Neural cell (in vitro differentiated cells): ENCODE results near the gene RNF182. TPM values are rescaled to one million over a fixed set of nuclear protein-coding genes. Genes with fewer than 3 reads are reported as not detected.

ENCODE experiments used
- H2AFZ ChIP-seq: fragments of 200-600, 300-800 bp; sonication (generic), shearing (Covaris generic); 2 replicates; pipeline ENCODE4 v1.6.0; 2014; ENCODE audit warnings: low read depth, mild to moderate bottlenecking, antibody characterized with exemption, low read length, moderate library complexity
- H3F3A ChIP-seq: fragments of 200-600 bp; shearing (Covaris generic); 2 replicates; pipeline ENCODE4 v1.6.1; 2016; ENCODE audit warnings: mild to moderate bottlenecking, moderate library complexity, mixed read lengths, antibody characterized with exemption, low read length; ENCODE audit not compliant: insufficient read depth, poor library complexity, severe bottlenecking
- H3K27ac ChIP-seq: fragments of 200-600, 300-800 bp; sonication (generic), shearing (Covaris generic); 2 replicates; pipeline ENCODE4 v1.5.1; 2014; ENCODE audit warnings: mild to moderate bottlenecking, low read length, moderate library complexity
- H3K27me3 ChIP-seq: fragments of 300-800, 200-600 bp; sonication (generic), shearing (Covaris generic); 2 replicates; pipeline ENCODE4 v1.6.0; 2014; ENCODE audit warnings: mild to moderate bottlenecking, low read depth, low read length, moderate library complexity; ENCODE audit not compliant: insufficient read depth
- H3K36me3 ChIP-seq: fragments of 300-800, 200-600 bp; sonication (generic), shearing (Covaris generic); 2 replicates; pipeline ENCODE4 v1.5.1; 2014; ENCODE audit warnings: mild to moderate bottlenecking, antibody characterized with exemption, low read length, moderate library complexity; ENCODE audit not compliant: insufficient read depth
- H3K4me2 ChIP-seq: fragments of 300-800, 200-600 bp; sonication (generic), shearing (Covaris generic); 2 replicates; pipeline ENCODE4 v1.6.0; 2014; ENCODE audit warnings: mild to moderate bottlenecking, low read length
- H3K4me3 ChIP-seq: fragments of 300-800, 200-600 bp; sonication (generic), shearing (Covaris generic); 2 replicates; pipeline ENCODE4 v1.5.1; 2014; ENCODE audit warnings: mild to moderate bottlenecking, low read length, moderate library complexity
- H3K79me2 ChIP-seq: fragments of 200-600 bp; shearing (Covaris generic); replicated peaks from 2 replicates; pipeline ENCODE4 v1.6.0; 2014; ENCODE audit warnings: mild to moderate bottlenecking, low read length, moderate library complexity; ENCODE audit not compliant: insufficient read depth
- H3K9ac ChIP-seq: fragments of 300-800, 200-600 bp; sonication (generic), shearing (Covaris generic); 2 replicates; pipeline ENCODE4 v1.6.1; 2016; ENCODE audit warnings: mild to moderate bottlenecking, low read length, mixed read lengths
- H3K9me2 ChIP-seq: fragments of 200-600 bp; shearing (Covaris generic); 2 replicates; pipeline ENCODE4 v1.6.1; 2016; ENCODE audit warnings: mild to moderate bottlenecking, low read length, mixed read lengths; ENCODE audit not compliant: insufficient read depth
- H3K9me3 ChIP-seq: fragments of 200-600, 300-800 bp; sonication (generic), shearing (Covaris generic); 2 replicates; pipeline ENCODE4 v1.6.1; 2016; ENCODE audit warnings: mild to moderate bottlenecking, mixed run types, low read length, moderate library complexity, mixed read lengths
- H4K20me1 ChIP-seq: fragments of 200-600 bp; shearing (Covaris generic); 2 replicates; pipeline ENCODE4 v1.6.1; 2016; ENCODE audit warnings: mild to moderate bottlenecking, mixed run types; ENCODE audit not compliant: insufficient read depth
- CTCF ChIP-seq: fragments of 450-650 bp; IDR thresholded peaks from 2 replicates; pipeline ENCODE4 v1.5.1; 2014; ENCODE audit warnings: antibody characterized with exemption, mild to moderate bottlenecking, moderate library complexity; ENCODE audit not compliant: poor library complexity, severe bottlenecking
- EP300 ChIP-seq: fragments of 450-650 bp; conservative IDR thresholded peaks from 2 replicates; pipeline ENCODE4 v1.6.1; 2014; ENCODE audit warnings: antibody characterized with exemption, mild to moderate bottlenecking, moderate library complexity; ENCODE audit not compliant: poor library complexity, severe bottlenecking
- MXI1 ChIP-seq: fragments of 450-650 bp; conservative IDR thresholded peaks from 2 replicates; pipeline ENCODE4 v1.6.1; 2014; ENCODE audit warnings: antibody characterized with exemption, mild to moderate bottlenecking; ENCODE audit not compliant: poor library complexity, severe bottlenecking
- RAD21 ChIP-seq: fragments of 450-650 bp; conservative IDR thresholded peaks from 2 replicates; pipeline ENCODE4 v1.6.1; 2014; ENCODE audit warnings: antibody characterized with exemption, mild to moderate bottlenecking, moderate library complexity
- REST ChIP-seq: IDR thresholded peaks from 2 replicates; pipeline ENCODE4 v1.6.1; 2012; ENCODE audit warnings: borderline replicate concordance
- SMC3 ChIP-seq: fragments of 450-650 bp; conservative IDR thresholded peaks from 2 replicates; pipeline ENCODE4 v1.6.1; 2014; ENCODE audit warnings: antibody characterized with exemption, mild to moderate bottlenecking, moderate library complexity; ENCODE audit not compliant: poor library complexity
- TAF1 ChIP-seq: IDR thresholded peaks from 2 replicates; pipeline ENCODE4 v1.6.1; 2012; ENCODE audit warnings: low read depth
- polyA plus RNA-seq: library from polyadenylated mRNA; depleted of rRNA; stranded (reverse); fragments of >200 nt; gene quantifications from 2 replicates; pipeline ENCODE4 v1.2.3, GENCODE V29; 2014

Gene RNF182
- polyA plus RNA-seq, 1 donor from 2014 or later = 8.0 TPM

GRCh38 chr6:13907001-13907350 is 17.8 kb upstream of the RNF182 start:
- Histone ChIP-seq H3K9me3 (no peaks in the 10 kb centered on the region), H3K27ac (no peak overlapping the region), H3K27me3 (peaks cover 11% of the 10 kb centered on the region), H3K79me2 (no peaks in the 10 kb centered on the region), H4K20me1 (no peaks in the 10 kb centered on the region), H3K4me3 (no peak overlapping the region), H3K9me2 (no peaks in the 10 kb centered on the region), H3F3A (no peaks in the 10 kb centered on the region), H3K9ac (no peak overlapping the region), H2AFZ (no peak overlapping the region), H3K4me2 (no peak overlapping the region), H3K36me3 (no peaks in the 10 kb centered on the region)
- no peak for TF ChIP-seq SMC3
- TF ChIP-seq REST = no peak
- TF ChIP-seq RAD21 = no peak
- no peak for TF ChIP-seq CTCF
- TF ChIP-seq TAF1 = no peak
- no peak for TF ChIP-seq EP300

GRCh38 chr6:13907614-13908215 is 17.0 kb upstream of the RNF182 start:
- no peak overlapping the region for H3K4me2 ChIP-seq
- H3K9me3 ChIP-seq = no peaks in the 10 kb centered on the region
- no peaks in the 10 kb centered on the region for H3F3A ChIP-seq
- H4K20me1 ChIP-seq = no peaks in the 10 kb centered on the region
- H3K79me2 ChIP-seq = no peaks in the 10 kb centered on the region
- H2AFZ ChIP-seq = no peak overlapping the region
- no peak overlapping the region for H3K9ac ChIP-seq
- H3K27me3 ChIP-seq = peaks cover 11% of the 10 kb centered on the region
- TF ChIP-seq TAF1 = no peak
- TF ChIP-seq MXI1 = no peak
- no peak for TF ChIP-seq CTCF
- H3K36me3 ChIP-seq = no peaks in the 10 kb centered on the region
- no peak overlapping the region for H3K4me3 ChIP-seq
- no peak overlapping the region for H3K27ac ChIP-seq
- H3K9me2 ChIP-seq = no peaks in the 10 kb centered on the region
